ENCODE data around the gene ACTA1.
"Not testable (repeated sequence)": the region's sequence is repeated elsewhere in the genome, so short reads cannot be mapped to it uniquely, and the experiment has no call there.

DNA sequence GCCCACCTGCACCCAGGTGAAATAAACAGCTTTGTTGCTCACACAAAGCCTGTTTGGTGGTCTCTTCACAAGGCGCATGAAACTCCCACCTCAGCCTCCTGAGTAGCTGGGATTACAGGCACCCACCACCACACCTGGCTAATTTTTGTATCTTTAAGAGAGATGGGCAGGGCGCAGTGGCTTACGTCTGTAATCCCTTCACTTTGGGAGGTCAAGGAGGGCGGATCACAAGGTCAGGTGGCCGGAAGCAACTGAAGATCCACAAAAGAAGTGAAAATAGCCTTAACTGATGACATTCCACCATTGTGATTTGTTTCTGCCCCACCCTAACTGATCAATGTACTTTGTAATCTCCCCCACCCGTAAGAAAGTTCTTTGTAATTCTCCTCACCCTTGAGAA is 15.3 kb downstream of the ACTA1 start:
- TF ChIP-seq, protein P1, sequence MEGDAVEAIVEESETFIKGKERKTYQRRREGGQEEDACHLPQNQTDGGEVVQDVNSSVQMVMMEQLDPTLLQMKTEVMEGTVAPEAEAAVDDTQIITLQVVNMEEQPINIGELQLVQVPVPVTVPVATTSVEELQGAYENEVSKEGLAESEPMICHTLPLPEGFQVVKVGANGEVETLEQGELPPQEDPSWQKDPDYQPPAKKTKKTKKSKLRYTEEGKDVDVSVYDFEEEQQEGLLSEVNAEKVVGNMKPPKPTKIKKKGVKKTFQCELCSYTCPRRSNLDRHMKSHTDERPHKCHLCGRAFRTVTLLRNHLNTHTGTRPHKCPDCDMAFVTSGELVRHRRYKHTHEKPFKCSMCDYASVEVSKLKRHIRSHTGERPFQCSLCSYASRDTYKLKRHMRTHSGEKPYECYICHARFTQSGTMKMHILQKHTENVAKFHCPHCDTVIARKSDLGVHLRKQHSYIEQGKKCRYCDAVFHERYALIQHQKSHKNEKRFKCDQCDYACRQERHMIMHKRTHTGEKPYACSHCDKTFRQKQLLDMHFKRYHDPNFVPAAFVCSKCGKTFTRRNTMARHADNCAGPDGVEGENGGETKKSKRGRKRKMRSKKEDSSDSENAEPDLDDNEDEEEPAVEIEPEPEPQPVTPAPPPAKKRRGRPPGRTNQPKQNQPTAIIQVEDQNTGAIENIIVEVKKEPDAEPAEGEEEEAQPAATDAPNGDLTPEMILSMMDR (IDR thresholded peaks at IDR 0.05; ENCODE audit: insufficient read depth, low read depth, low read length), result not testable (repeated sequence)
- not testable (repeated sequence) for TF ChIP-seq EZH2 (IDR thresholded peaks at IDR 0.05; ENCODE audit: insufficient read depth, low read length)

Measured in astrocyte (in vitro differentiated cells and primary cell).